ENCODE data around the gene FHAD1. TPM values are rescaled to one million over a fixed set of nuclear protein-coding genes. Genes with fewer than 3 reads are reported as not detected.

The FHAD1 gene
- total and polyA plus RNA-seq, 2 experiments from 2014 or later: 0.24 to 0.74 TPM

DNA sequence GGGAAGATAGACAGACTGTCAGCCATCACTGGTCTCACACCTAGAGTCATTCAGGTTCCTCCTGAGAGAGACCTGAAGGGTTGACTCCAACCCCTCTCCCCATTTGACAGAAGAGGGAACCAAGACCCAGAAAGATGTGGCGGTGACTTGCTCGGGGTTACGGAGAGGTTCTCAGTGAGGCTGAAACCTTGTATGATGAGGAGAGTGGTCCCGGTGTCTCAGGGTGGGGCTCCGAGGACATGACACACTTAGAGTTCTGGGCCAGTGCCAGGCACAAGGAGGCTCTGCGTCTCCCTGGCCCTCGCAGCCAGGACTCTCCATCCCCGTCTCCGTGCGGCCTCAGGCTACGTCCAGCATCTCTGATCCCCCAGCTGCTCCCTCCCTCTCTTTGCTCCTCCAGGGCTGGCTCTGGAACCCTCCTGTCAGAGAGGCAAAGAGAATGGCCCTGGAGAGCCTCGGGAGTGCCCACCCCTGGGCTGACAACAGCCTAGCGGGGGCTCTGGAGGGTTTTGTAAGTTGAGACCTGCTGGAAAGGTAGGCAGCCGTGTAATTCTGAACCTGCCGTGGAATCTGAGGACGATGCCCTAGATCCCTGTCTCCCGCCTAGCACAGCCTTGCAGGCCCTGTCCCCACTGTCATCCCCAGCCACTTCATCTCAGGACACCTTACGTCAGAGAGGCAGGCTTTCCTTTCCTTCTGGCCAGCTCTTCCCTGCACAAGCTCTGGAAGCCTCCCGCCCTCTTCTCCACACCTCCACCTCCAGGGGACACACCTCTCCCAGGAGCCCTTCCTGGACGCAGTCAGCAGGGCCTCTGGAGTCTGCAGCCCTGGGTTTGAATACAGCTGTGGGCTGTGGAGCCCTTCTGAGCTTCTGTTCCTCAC, 166.8 kb downstream of the FHAD1 start:
- H3K27ac ChIP-seq: no peak overlapping the region
- no peaks in the 10 kb centered on the region for H3K27me3 ChIP-seq
- no peak overlapping the region for H3K4me3 ChIP-seq
- no peaks in the 10 kb centered on the region for H3K9me3 ChIP-seq (ENCODE audit: low read depth)
- H3K4me1 ChIP-seq (ENCODE audit: low read depth): peaks cover 4% of the 10 kb centered on the region
- no peak for DNase-seq (ENCODE audit: low read depth in 1 of 2, low spot score in 1 of 2)
- no peaks in the 10 kb centered on the region for H3K36me3 ChIP-seq
- TF ChIP-seq, protein P1, sequence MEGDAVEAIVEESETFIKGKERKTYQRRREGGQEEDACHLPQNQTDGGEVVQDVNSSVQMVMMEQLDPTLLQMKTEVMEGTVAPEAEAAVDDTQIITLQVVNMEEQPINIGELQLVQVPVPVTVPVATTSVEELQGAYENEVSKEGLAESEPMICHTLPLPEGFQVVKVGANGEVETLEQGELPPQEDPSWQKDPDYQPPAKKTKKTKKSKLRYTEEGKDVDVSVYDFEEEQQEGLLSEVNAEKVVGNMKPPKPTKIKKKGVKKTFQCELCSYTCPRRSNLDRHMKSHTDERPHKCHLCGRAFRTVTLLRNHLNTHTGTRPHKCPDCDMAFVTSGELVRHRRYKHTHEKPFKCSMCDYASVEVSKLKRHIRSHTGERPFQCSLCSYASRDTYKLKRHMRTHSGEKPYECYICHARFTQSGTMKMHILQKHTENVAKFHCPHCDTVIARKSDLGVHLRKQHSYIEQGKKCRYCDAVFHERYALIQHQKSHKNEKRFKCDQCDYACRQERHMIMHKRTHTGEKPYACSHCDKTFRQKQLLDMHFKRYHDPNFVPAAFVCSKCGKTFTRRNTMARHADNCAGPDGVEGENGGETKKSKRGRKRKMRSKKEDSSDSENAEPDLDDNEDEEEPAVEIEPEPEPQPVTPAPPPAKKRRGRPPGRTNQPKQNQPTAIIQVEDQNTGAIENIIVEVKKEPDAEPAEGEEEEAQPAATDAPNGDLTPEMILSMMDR (IDR thresholded peaks at IDR 0.05; ENCODE audit: low read depth, low read length): no peak

DNA sequence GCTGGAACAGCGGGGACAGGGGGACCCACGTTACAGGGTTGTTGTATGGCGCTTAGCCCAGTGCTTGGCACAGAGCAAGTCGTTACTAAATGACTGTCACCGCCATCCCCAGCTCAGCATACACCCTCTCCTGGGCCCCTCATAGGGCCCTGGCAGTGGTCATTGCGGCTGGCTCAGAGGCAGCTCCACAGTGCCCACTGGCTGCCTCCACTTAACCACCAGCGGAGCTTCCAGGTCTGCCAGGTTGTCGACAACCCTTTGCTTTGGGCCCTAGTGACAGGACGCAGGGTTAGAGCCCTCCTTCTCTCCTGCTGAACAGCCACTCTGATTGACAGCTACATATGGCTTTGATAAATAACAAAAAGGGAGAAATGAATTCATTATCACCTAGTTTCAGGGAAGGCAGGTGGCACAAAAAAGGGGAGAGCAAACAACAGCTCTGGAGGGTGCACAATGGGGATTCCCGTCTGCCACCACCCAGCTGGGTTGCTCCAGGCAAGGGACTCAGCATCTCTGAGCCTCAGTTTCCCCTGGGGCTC, 167.5 kb downstream of the FHAD1 start:
- H3K4me1 ChIP-seq (ENCODE audit: low read depth): peaks cover 4% of the 10 kb centered on the region
- H3K9me3 ChIP-seq (ENCODE audit: low read depth): no peaks in the 10 kb centered on the region
- no peak overlapping the region for H3K4me3 ChIP-seq
- H3K36me3 ChIP-seq: no peaks in the 10 kb centered on the region
- TF ChIP-seq, protein P1 (IDR thresholded peaks at IDR 0.05; ENCODE audit: low read depth, low read length): no peak
- no peak overlapping the region for H3K27ac ChIP-seq
- H3K27me3 ChIP-seq: no peaks in the 10 kb centered on the region
- DNase-seq (ENCODE audit: low read depth in 1 of 2, low spot score in 1 of 2): no peak

DNA sequence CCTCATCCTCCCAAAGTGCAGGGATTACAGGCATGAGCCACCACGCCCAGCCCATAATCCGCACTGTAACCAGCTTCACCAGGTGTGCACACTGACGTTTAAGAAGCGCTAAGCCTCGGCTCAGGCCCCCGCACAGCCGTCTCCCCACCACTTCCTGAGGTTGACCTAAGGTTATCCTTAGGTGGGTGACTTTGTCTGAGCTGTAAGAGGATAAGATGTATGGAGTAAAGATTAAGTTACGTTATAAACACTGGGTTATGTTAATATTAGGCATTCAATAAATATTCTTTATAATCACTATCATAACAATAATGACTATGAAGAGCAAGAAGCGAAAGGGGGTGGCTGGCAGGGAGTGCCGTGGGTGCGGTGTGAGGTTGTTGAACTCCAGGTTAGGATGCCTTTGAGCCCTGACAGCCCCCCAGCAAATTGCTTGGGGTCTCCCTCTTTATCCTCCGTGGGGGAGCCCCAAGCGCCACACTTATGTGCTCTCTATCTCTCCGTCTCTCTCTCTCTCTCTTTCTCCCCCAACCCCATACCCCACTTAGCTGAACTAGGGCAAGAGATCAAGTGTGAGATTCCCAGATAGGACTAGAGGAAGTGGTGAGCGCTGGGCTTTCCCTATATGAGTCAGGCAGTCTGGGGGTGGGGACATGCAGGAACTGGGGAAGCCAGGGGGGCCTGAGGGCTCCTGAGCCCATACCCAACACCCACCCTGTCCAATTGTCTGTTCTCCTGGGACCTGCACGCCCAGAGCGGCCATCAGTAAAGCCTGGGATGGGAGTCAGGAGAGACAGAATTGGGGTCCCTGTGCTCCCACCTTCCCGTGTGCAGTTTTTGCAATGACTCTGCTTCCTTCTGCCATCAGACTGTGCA, 170.3 kb downstream of the FHAD1 start:
- Histone ChIP-seq H3K4me1 (ENCODE audit: low read depth) (peaks cover 4% of the 10 kb centered on the region), H3K4me3 (no peak overlapping the region), H3K9me3 (ENCODE audit: low read depth) (no peaks in the 10 kb centered on the region), H3K27me3 (no peaks in the 10 kb centered on the region), H3K36me3 (no peaks in the 10 kb centered on the region), H3K27ac (no peak overlapping the region)
- TF ChIP-seq, protein P1 (IDR thresholded peaks at IDR 0.05; ENCODE audit: low read depth, low read length): no peak
- DNase-seq (ENCODE audit: low read depth in 1 of 2, low spot score in 1 of 2): peak in 1 of 2 donors; percentile 42

DNA sequence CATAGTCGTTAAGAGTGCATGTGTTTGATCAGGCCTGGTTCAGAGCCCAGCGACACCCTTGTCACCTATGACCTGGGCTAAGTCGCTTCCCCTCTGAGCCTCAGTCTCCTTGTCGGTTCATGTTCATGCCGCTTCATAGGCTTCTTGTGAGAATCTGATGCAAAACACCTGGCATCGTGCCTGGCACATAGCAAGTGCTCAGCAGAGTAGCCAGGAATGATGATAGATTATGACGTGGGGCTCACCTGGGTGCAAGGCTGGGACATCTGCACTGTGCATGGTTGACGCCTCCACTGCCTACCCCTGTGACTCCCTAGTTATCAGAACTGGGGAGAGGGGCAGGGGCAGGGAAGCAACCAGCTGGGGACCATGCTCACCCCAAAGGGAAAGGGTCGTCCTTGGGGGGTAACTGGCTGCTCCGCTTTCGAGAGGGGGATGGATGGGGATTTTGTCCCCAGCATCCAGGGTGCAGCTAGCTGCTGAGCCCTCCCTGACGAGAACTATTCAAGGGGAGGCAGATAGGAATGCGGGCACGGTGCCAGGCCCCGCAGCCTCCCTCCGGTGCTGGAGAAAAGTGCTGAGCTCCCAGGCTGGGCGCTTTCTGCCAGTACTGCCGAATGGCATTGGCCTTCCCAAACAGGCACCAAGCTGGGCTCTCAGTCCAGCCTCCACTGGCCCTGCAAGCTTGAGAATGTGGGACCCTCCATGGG, 171.9 kb downstream of the FHAD1 start:
- no peaks in the 10 kb centered on the region for H3K9me3 ChIP-seq (ENCODE audit: low read depth)
- DNase-seq (ENCODE audit: low read depth in 1 of 2, low spot score in 1 of 2): peak in 1 of 2 donors; percentile 27

More for the DNA sequence above, 171.9 kb downstream of the FHAD1 start:
- no peaks in the 10 kb centered on the region for H3K27me3 ChIP-seq
- TF ChIP-seq, protein P1 (IDR thresholded peaks at IDR 0.05; ENCODE audit: low read depth, low read length): no peak
- no peak overlapping the region for H3K4me3 ChIP-seq
- H3K4me1 ChIP-seq (ENCODE audit: low read depth): peaks cover 4% of the 10 kb centered on the region
- H3K27ac ChIP-seq: no peak overlapping the region
- H3K36me3 ChIP-seq: no peaks in the 10 kb centered on the region

All from cardiac muscle cell (in vitro differentiated cells and primary cell).